NCI-H128 (cell line): ENCODE measurements around the gene CNPY3.

ENCODE experiments used
- DNase-seq: peaks from one replicate; lab custom pipeline; 2025; ENCODE audit not compliant: unreplicated experiment; lab: John Stamatoyannopoulos, UW

The CNPY3 gene

GRCh38 chr6:42958125-42958524 is 28.8 kb downstream of the CNPY3 start:
- DNase-seq, result no peak

- no peak for DNase-seq
Observed at GRCh38 chr6:42959917-42960242, 30.6 kb downstream of the CNPY3 start.

GRCh38 chr6:42960243-42961019 is 31.2 kb downstream of the CNPY3 start, which contains the start of gene GNMT:
TSS of gene GNMT (plus strand) at chr6:42960754. CDS start at chr6:42960768, 14 bp downstream.
- peak; percentile 27 for DNase-seq

GRCh38 chr6:42961020-42961470 is 31.8 kb downstream of the CNPY3 start:
- DNase-seq, result no peak

- DNase-seq, result no peak
Observed at GRCh38 chr6:42962096-42962495, 32.8 kb downstream of the CNPY3 start.

GRCh38 chr6:42962502-42963178 is 33.4 kb downstream of the CNPY3 start:
- DNase-seq, result no peak

- DNase-seq, result no peak
Observed at GRCh38 chr6:42963179-42963854, 34.0 kb downstream of the CNPY3 start.

GRCh38 chr6:42963855-42964605 is 34.8 kb downstream of the CNPY3 start:
- DNase-seq, result no peak

- DNase-seq, result no peak
Observed at GRCh38 chr6:42966571-42966970, 37.3 kb downstream of the CNPY3 start.

- DNase-seq, result no peak
Observed at GRCh38 chr6:42967228-42967627, 37.9 kb downstream of the CNPY3 start.

GRCh38 chr6:42968126-42968701 is 38.9 kb downstream of the CNPY3 start:
- DNase-seq, result no peak

- DNase-seq, result no peak
Observed at GRCh38 chr6:42968783-42969182, 39.5 kb downstream of the CNPY3 start.

GRCh38 chr6:42969431-42969830 is 40.2 kb downstream of the CNPY3 start:
- DNase-seq, result no peak

- DNase-seq, result no peak
Observed at GRCh38 chr6:42969934-42970333, 40.7 kb downstream of the CNPY3 start.

GRCh38 chr6:42970871-42971612 is 41.8 kb downstream of the CNPY3 start:
- DNase-seq, result no peak

- no peak for DNase-seq
Observed at GRCh38 chr6:42971746-42972327, 42.6 kb downstream of the CNPY3 start.

GRCh38 chr6:42973926-42974325 is 44.6 kb downstream of the CNPY3 start:
- DNase-seq, result no peak

- no peak for DNase-seq
Observed at GRCh38 chr6:42974919-42975505, 45.7 kb downstream of the CNPY3 start.

GRCh38 chr6:42978487-42978838 is 49.2 kb downstream of the CNPY3 start:
- no peak for DNase-seq
